Nephron progenitor cell (in vitro differentiated cells): ENCODE data around the gene PIK3CB.

Experiments used
- DNase-seq: peaks from one replicate; pipeline ENCODE4 v3.0.0; 2021
- H3K27ac Mint-ChIP-seq: 2 replicates; pipeline ENCODE4 v1.8.0; 2021; ENCODE audit warnings: mild to moderate bottlenecking, moderate library complexity, mixed read lengths
- H3K27me3 Mint-ChIP-seq: 2 replicates; pipeline ENCODE4 v1.8.0; 2021; ENCODE audit warnings: mild to moderate bottlenecking, low read depth, mixed read lengths; ENCODE audit not compliant: poor library complexity
- H3K36me3 Mint-ChIP-seq: 2 replicates; pipeline ENCODE4 v1.8.0; 2021; ENCODE audit warnings: low read depth, mixed read lengths
- H3K4me1 Mint-ChIP-seq: 2 replicates; pipeline ENCODE4 v1.8.0; 2021; ENCODE audit warnings: mixed read lengths
- H3K4me3 Mint-ChIP-seq: 2 replicates; pipeline ENCODE4 v1.8.0; 2021; ENCODE audit warnings: mild to moderate bottlenecking, moderate library complexity, mixed read lengths
- H3K9me3 Mint-ChIP-seq: 2 replicates; pipeline ENCODE4 v1.8.0; 2021; ENCODE audit warnings: mild to moderate bottlenecking, moderate library complexity, mixed read lengths
- TF ChIP-seq, protein P1 (sequence below): fragments of 200-600 bp; sonication (generic); IDR thresholded peaks from 2 replicates; pipeline ENCODE4 v1.5.0; 2021; ENCODE audit warnings: antibody characterized with exemption

PIK3CB gene

DNA sequence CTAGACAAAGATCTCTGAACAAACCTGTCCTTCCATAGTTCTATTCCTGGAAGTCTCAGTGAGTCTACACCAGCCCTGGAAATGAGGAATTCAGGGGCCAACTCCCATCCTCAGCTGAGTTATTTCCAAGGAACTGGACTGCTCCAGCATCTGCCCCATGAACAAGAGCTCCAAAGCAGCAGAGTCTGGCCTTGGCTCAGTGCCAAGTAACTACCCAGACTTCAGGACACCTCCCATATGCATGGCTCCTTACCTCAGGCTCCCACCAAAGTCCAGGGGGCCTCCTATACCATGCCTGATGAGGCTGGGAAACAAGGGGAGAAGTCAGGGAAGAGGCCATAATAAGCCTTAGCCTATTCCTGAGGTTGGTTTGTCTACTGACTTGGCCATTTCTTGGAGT lies 181.2 kb downstream of the PIK3CB start:
- Mint-ChIP-seq H3K4me1 (no peaks in the 10 kb centered on the region), H3K4me3 (no peak overlapping the region), H3K9me3 (peaks cover 19% of the 10 kb centered on the region), H3K36me3 (peaks cover 85% of the 10 kb centered on the region), H3K27me3 (peaks cover 3% of the 10 kb centered on the region), H3K27ac (no peak overlapping the region)
- TF ChIP-seq, protein P1, sequence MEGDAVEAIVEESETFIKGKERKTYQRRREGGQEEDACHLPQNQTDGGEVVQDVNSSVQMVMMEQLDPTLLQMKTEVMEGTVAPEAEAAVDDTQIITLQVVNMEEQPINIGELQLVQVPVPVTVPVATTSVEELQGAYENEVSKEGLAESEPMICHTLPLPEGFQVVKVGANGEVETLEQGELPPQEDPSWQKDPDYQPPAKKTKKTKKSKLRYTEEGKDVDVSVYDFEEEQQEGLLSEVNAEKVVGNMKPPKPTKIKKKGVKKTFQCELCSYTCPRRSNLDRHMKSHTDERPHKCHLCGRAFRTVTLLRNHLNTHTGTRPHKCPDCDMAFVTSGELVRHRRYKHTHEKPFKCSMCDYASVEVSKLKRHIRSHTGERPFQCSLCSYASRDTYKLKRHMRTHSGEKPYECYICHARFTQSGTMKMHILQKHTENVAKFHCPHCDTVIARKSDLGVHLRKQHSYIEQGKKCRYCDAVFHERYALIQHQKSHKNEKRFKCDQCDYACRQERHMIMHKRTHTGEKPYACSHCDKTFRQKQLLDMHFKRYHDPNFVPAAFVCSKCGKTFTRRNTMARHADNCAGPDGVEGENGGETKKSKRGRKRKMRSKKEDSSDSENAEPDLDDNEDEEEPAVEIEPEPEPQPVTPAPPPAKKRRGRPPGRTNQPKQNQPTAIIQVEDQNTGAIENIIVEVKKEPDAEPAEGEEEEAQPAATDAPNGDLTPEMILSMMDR, result no peak
- DNase-seq, result no peak

DNA sequence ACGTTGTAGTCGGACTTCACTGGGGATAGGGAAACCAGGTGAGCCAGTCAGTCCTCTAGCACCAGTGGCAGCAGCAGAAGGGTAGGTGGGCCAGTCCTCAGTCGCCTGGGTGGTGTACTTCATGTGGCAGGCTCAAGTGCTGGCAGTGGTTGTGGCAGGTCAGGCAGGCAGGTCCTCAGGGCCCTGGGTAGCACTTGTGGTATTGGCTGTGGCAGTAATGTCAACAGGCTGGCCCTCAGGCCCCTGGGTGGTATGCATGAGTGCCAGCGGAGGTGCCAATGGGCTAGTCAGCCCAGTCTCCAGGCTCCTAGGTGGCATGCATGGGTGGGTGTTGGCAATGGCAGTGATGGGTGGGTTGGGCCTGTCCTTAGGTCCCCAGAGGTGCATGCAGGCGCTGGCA lies 185.6 kb downstream of the PIK3CB start:
- no peak for DNase-seq
- Mint-ChIP-seq H3K4me3 (no peak overlapping the region), H3K9me3 (peaks cover 61% of the 10 kb centered on the region), H3K36me3 (peaks cover 85% of the 10 kb centered on the region), H3K4me1 (no peaks in the 10 kb centered on the region), H3K27me3 (peaks cover 5% of the 10 kb centered on the region), H3K27ac (no peak overlapping the region)
- TF ChIP-seq, protein P1, result no peak

DNA sequence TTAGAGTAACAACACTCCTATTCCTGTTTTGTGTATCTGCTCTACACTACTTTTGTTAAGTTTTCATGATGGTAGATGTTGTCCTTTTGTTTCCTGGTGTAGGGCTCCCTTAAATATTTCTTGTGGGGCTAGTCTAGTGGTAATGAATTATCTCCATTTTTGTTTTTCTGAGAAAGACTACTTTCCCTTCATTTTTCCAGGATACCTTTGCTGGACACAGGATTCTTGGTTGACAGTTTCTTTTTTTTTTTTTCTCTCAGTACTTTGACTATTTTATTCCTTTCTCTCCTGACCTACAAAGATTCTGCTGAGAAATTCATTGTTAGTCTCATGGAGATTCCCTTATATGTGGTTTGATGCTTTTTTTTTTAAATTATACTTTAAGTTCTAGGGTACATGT lies 188.2 kb downstream of the PIK3CB start:
- Mint-ChIP-seq H3K4me3 (no peak overlapping the region), H3K4me1 (no peaks in the 10 kb centered on the region), H3K36me3 (peaks cover 84% of the 10 kb centered on the region), H3K9me3 (peaks cover 85% of the 10 kb centered on the region), H3K27ac (no peak overlapping the region), H3K27me3 (peaks cover 8% of the 10 kb centered on the region)
- TF ChIP-seq, protein P1, result no peak
- no peak for DNase-seq

DNA sequence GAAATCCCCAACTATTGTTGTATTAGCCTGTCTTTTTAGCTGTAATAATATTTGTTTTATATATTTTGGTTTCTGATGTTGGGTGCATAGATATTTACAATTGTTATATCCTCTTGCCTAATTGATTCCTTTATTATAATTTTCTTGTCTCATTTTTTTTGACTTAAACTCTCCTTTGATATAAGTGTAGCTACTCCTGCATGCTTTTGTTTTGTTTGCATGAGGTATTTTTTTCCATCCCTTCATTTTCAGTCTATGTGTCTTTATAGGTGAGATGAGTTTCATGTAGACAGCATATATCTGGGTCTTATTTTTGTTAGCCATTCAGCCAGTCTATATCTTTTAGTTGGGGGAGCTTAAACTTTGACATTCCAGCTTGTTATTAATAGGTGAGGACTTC lies 188.7 kb downstream of the PIK3CB start:
- Mint-ChIP-seq H3K4me1 (no peaks in the 10 kb centered on the region), H3K27me3 (peaks cover 8% of the 10 kb centered on the region), H3K27ac (no peak overlapping the region), H3K4me3 (no peak overlapping the region), H3K9me3 (peaks cover 87% of the 10 kb centered on the region), H3K36me3 (peaks cover 80% of the 10 kb centered on the region)
- TF ChIP-seq, protein P1, result no peak
- DNase-seq, result no peak

DNA sequence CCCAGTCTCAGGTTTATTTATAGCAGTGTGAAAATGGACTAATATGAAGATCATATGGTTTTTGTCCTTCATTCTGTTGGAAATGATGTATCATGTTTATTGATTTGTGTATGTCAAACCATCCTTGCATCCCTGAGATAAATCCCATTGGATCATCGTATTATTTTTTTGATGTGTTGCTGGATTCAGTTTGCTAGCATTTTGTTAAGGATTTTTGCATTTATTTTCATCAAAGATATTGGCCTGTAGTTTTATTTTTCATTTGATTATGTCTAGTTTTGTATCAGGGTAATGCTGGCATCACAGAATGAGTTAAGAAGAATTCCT lies 191.8 kb downstream of the PIK3CB start:
- DNase-seq, result no peak
- H3K27me3 Mint-ChIP-seq, result peaks cover 8% of the 10 kb centered on the region
- H3K27ac Mint-ChIP-seq, result no peak overlapping the region
- peaks cover 85% of the 10 kb centered on the region for H3K9me3 Mint-ChIP-seq
- TF ChIP-seq, protein P1, result no peak
- H3K4me3 Mint-ChIP-seq, result no peak overlapping the region
- no peaks in the 10 kb centered on the region for H3K4me1 Mint-ChIP-seq
- peaks cover 66% of the 10 kb centered on the region for H3K36me3 Mint-ChIP-seq

DNA sequence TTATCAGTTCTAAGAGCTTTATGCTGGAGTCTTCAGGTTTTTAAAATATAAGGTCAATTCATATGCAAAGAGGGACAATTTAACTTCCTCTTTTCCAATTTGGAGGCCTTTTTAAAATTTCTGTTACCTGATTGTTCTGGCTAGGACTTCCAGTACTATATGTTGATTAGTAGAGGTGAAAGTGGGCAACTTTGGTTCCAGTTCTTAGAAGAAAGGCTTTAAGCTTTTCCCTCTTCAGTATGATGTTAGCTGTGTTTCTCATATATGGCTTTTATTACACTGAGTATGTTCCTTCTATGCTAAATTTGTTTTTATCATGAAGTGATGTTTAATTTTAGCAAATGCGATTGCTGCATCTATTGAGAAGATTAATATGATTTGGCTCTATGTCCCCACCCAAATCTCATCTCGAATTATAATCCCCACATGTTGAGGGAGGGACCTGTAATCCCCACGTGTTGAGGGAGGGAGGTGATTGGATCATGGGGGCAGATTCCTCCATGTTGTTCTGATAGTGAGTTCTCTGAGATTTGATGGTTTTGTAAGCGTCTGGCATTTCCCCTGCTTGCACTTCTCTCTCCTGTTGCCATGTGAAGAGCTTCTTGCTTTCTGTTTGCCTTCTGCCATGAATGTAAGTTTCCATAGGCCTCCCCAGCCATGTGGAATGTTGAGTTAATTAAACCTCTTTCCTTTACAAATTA lies 192.4 kb downstream of the PIK3CB start:
- no peak for DNase-seq
- H3K9me3 Mint-ChIP-seq, result peaks cover 85% of the 10 kb centered on the region
- H3K27ac Mint-ChIP-seq, result no peak overlapping the region
- peaks cover 8% of the 10 kb centered on the region for H3K27me3 Mint-ChIP-seq
- no peaks in the 10 kb centered on the region for H3K4me1 Mint-ChIP-seq
- TF ChIP-seq, protein P1, result no peak
- H3K4me3 Mint-ChIP-seq, result no peak overlapping the region
- peaks cover 67% of the 10 kb centered on the region for H3K36me3 Mint-ChIP-seq
